Inflammatory macrophage treated with lipopolysaccharide for 1 hour (primary cell): ENCODE measurements around the gene UBXN7.
"Not testable (repeated sequence)": the region's sequence is repeated elsewhere in the genome, so short reads cannot be mapped to it uniquely, and the experiment has no call there.

Source experiments
- DNase-seq, 2 donors: peaks; one replicate each; pipeline ENCODE4 v3.0.0-alpha.2; 2020 to 2022

The UBXN7 gene

GRCh38 chr3:196418601-196419000 lies 13.6 kb downstream of the UBXN7 start:
- peak; percentile 52 to 67 for DNase-seq

- peak; percentile 5 to 40 for DNase-seq
Measured at GRCh38 chr3:196414469-196414868, 17.8 kb downstream of the UBXN7 start.

GRCh38 chr3:196412704-196413103 lies 19.5 kb downstream of the UBXN7 start:
- DNase-seq = peak in 1 of 2 donors; percentile 24

DNA sequence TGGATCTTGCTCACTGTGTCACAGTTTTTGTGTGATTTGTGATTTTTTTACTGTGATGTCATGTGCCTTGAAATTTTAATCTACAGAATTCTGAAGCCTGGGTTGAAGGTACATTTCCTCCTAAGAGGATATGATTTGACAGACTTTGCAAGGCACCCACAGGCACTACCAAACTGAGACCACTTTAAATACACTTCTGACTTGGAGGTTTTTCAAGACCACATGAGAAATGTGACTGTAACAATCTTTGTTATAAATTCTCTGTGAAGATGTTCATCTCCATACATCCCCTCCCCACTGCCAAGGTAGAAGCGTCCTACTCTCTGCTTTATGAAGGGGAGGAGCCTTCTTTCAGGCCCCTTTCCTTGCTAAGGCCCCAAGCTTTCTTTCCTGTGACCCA lies 22.8 kb downstream of the UBXN7 start:
- DNase-seq = no peak

DNA sequence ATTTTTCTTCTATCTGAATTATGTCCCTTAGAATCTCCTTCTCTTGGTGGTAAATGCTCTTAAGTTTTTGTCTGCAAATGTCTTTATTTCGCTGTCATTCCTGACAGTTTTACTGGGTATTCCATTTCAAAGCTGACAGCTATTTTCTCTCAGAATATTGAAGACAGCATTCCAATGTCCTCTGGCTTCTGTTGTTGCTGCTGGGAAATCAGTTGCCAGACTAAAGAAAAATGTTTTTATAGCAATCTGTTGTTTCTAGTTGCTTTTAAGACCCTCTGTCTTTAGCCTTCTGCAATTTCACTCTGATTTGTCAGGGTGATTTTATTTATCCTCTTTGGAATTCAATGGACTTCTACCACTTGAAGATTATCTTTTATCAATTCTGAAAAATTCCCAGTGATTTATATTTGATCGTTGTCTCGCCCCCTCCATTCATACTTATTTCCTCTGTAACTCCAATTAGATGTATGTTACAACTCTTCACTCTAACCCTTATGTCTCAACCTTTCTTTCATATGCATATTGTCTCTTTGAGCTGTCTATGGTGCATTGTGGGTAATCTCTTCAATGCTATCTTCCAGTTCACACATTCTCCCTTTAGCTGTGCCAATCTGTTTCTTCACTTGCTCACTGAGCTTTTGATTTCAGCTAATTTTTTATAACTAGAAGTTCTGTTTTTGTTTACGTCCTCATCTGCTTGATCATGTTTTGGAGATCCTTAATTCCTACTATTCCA lies 23.5 kb downstream of the UBXN7 start:
- DNase-seq = no peak

DNA sequence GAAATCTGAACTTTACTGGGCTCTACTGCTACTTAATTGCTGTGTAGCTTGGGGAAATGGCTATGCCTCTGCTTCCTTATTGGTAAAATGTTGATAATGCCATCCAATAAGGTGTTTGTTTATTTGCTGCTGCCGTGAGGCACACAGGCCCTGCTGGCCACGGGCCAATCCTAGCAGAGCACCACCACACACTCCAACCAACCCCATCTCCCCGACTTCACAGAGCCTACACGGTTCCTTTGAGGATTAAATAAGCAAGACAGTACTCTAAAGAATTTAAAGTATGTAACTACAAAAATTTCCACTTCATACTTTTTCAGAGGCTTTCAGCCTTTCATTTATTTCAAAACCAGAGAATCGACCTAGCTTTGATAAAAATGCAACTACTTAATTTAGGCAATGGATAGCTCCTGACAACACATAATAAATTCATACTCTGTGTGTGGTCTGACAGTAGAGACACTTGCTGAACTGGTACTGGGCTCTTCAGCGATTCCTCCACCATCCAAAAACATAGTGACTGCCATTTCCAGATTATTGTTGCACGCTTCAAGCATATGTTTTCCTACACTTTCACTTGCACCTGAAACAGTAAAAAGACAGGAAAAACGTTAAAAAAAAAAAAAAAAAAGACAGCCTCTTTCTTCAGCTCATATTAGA lies 25.3 kb downstream of the UBXN7 start:
- no peak for DNase-seq

DNA sequence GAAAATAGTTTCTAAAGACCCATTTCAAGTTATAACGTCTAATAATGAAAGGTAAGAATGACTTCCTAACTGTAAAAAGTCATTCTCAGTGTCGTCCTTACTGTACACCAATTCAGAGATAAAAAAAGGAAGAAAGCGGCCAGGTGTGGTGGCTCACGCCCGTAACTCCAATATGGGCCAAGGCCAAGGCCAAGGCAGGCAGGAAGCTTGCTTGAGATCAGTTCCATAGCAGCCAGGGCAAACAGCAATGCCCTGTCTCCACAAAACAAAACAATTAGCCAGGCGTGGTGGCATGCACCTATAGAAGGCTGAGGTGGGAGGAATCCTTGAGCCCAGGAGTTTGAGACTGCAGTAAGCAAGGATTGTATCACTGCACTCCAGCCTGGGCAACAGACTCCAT lies 31.9 kb downstream of the UBXN7 start:
- DNase-seq = no peak

DNA sequence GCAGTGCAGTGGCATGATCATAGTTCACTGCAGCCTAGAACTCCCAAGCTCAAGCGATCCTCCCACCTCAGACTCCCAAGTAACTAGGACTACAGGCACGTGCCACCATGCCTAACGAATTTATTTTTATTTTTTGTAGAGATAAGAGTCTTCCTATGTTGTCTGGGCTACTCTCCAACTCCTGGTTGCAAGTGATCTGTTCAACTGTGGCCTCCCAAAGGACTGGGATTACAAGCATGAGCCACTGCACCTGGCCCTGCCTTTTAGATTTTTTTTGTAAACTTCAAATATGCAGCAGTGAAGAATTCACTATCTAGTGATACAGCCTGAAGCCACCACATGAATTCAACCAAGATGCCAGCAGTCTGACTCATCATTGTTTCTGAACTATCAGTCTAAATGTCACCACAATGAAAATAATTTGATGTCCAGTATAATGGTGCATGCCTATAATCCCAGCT lies 32.7 kb downstream of the UBXN7 start:
- DNase-seq = no peak

GRCh38 chr3:196398782-196399181 lies 33.4 kb downstream of the UBXN7 start:
- no peak for DNase-seq

DNA sequence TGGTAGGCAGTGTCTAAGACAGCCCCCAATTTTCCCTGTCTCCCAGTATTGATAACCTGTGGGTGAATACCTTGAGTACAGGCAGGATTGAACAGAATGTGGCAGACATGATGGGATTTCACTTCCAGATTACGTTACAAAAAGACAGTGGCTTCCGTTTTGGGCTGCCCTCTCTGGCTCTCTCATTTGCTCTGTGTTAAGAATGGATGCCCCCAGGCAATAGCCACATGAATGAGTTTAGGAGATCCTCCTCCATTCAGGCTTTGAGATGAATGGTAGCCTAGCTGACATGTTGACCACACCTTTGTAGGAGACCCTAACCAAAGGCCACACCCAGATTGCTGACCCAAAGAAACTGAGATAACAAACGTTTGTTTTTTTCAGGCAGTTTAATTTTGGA lies 34.3 kb downstream of the UBXN7 start:
- no peak for DNase-seq

- no peak for DNase-seq
Measured at GRCh38 chr3:196390116-196390515, 42.1 kb downstream of the UBXN7 start.

DNA sequence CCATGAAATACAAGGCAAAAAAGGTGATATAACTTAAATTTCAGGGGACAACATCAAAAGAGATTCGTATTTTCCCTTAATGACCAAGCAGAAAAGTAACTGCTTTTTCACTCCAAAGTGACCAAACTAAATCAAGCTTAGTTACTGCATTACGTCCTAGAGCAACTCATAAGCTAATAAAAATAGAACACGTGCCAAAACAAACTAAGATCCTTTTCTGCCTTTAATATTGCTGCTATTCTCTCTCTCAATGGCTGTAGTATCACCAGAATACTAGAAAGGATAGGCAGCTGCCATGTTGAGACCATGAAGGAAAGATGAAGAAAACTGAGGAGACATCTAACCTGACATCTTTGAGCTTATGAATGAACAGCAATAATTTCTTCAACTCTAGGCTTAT lies 43.3 kb downstream of the UBXN7 start:
- no peak for DNase-seq

DNA sequence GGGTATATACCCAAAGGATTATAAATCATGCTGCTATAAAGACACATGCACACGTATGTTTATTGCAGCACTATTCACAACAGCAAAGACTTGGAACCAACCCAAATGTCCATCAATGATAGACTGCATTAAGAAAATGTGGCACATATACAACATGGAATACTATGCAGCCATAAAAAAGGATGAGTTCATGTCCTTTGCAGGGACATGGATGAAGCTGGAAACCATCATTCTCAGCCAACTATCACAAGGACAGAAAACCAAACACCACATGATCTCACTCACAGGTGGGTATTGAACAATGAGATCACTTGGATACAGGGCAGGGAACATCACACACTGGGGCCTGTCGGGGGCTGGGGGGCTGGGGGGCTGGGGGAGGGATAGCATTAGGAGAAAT lies 44.3 kb downstream of the UBXN7 start:
- DNase-seq = not testable (repeated sequence)

DNA sequence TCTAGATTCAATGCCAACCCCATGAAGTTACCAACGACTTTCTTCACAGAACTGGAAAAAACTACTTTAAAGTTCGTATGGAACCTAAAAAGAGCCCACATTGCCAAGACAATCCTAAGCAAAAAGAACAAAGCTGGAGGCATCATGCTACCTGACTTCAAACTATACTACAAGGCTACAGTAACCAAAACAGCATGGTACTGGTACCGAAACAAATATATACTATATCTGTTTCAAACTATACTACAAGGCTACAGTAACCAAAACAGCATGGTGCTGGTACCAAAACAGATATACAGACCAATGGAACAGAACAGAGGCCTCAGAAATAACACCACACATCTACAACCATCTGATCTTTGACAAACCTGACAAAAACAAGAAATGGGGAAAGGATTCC lies 45.4 kb downstream of the UBXN7 start:
- not testable (repeated sequence) for DNase-seq

- peak in 1 of 2 donors; percentile 2 for DNase-seq
Measured at GRCh38 chr3:196386034-196386433, 46.2 kb downstream of the UBXN7 start.

DNA sequence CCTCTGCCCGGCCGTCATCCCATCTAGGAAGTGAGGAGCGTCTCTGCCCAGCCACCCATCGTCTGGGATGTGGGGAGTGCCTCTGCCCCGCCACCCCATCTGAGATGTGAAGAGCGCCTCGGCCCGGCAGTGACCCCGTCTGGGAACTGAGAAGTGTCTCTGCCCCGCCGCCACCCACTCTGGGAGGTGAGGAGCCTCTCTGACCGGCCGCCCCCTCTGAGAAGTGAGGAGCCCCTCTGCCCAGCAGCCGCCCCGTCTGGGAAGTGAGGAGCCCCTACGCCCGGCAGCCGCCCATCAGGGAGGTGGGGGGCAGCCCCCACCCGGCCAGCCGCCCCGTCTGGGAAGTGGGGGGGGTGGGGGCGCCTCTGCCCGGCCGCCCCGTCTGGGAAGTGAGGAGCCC lies 46.8 kb downstream of the UBXN7 start:
- DNase-seq = not testable (repeated sequence)

DNA sequence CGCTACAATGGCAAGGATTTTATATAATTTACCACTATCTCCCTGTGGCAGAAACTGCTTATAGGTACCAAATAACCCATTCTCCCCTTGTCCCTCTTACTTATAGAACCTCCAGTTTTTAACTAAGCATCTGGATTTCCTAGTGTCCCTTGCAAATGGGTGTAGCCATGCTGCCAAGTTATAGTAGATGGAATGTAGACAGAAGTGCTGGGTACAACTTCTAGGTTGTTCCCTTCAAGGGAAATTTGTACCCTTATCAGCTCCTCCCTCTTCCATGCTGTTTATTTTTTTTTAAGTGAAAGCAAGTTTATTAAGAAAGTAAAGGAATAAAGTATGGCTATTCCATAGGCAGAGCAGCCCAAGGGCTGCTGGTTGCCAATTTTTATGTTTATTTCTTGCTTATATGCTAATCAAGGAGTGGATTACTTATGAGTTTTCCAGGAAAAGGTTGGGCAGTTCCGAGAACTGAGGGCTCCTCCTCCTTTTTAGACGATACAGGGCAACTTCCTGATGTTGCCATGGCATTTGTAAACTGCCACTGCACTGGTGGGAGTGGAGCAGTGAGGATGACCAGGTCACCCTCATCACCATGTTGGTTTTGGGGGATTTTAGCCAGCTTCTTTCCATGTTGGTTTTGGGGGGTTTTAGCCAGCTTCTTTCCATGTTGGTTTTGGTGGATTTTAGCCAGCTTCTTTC lies 53.9 kb downstream of the UBXN7 start:
- DNase-seq = peak; percentile 56 to 87

GRCh38 chr3:196377321-196377720 lies 54.9 kb downstream of the UBXN7 start:
- no peak for DNase-seq

- peak; percentile 27 to 37 for DNase-seq
Measured at GRCh38 chr3:196365736-196366135, 66.5 kb downstream of the UBXN7 start.

DNA sequence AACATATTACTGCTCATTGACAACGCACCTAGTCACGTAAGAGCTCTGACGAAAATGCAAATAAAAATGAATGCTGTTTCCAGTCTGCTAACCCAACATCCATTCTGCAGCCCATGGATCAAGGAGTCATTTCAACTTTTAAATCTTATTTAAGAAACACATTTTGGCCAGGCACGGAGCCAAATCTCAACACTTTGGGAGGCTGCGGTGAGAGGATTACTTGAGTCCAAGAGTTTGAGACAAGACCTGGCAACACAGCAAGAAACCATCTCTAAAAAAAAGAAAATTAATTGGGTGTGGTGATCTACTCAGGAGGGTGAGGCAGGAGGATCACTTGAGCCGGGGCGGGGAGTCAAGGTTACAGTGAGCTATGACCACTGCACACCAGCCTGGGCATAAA lies 71.6 kb downstream of the UBXN7 start:
- DNase-seq = no peak

- DNase-seq = not testable (repeated sequence)
Measured at GRCh38 chr3:196358540-196358939, 73.7 kb downstream of the UBXN7 start.

DNA sequence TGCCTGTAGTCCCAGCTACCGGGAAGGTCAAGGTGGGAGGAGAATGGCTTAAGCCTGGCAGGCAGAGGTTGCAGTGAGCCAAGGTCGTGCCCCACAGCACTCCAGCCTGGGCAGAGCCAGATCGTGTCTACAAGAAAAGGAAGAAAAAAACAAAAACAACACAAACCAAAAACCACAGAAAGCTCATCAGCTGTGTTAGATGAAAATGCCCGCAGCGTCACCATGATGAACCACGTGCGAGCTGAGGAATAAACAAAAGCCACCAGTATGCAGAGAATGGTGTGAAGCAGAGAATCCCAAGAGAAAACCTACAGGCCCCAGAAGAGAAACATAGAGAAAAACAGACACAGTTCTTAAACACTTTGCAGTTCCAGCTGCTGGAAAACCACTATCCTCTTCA lies 74.3 kb downstream of the UBXN7 start:
- DNase-seq = no peak

DNA sequence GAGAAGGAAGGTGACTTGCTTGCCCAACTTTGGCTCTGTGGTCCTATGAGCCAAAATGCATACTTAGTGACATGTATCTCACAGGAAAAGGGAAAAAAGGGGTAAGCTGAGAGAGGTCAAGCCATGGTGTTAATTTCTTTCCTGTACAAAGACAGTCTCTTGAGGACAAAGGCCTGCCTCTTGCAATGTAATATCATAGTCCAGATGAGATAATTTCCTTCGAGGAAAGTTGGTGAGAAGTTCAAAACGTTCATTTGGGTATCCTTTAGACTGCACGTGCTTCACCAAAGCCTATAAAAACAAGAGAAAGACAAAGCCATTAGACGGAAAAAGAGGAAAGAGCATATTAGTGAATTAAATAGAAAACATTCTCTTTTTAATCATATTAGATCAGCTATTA lies 75.7 kb downstream of the UBXN7 start:
- no peak for DNase-seq

DNA sequence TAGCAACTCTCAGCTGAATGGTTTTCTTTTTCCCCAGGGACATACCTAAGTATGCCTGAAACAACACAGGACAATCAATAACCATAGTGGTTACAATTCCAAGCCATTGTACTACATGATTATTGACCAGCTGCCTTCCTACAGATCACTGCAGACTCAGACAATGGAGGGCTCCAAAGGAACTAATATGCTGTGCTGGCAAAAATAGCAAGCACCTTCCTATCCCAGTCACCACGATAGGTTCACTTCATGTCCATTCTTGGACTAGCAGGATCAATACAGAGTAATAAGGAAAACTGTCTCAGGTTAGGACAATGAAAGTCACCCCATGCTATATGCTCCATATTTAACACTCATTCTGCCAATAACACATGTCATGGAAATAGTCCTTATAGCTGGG lies 76.6 kb downstream of the UBXN7 start:
- no peak for DNase-seq
